Natural killer cell (primary cell): Measurements from ENCODE around the gene HIVEP3. TPM values are rescaled to one million over a fixed set of nuclear protein-coding genes. Genes with fewer than 3 reads are reported as not detected.

Experiments
- ATAC-seq, 3 donors: fragments of 150-1000 bp in 2 of 3; fragments of 200-7000 bp in 1 of 3; cut with Tn5 transposase; 1 replicate in 1 of 3; 2 replicates in 2 of 3; pipeline ENCODE4 v1.10.0; 2021; ENCODE audit warnings: mild to moderate bottlenecking in 2 of 3, moderate library complexity in 2 of 3
- DNase-seq, 2 donors: peaks; one replicate each; pipeline versions ENCODE4 v3.0.0 to v3.0.0-alpha.2; 2013 to 2021; ENCODE audit warnings: mixed read lengths in 1 of 2
- H3K27ac ChIP-seq: one replicate; pipeline ENCODE4 v1.5.1; 2013; ENCODE audit warnings: mild to moderate bottlenecking, low read length
- H3K27me3 ChIP-seq: one replicate; pipeline ENCODE4 v1.6.1; 2013; ENCODE audit warnings: low read length; ENCODE audit not compliant: control insufficient read depth, insufficient read depth
- H3K36me3 ChIP-seq: one replicate; pipeline ENCODE4 v1.6.1; 2013; ENCODE audit warnings: low read length; ENCODE audit not compliant: control insufficient read depth, insufficient read depth
- H3K4me1 ChIP-seq: one replicate; pipeline ENCODE4 v1.6.1; 2013; ENCODE audit warnings: low read length; ENCODE audit not compliant: control insufficient read depth, insufficient read depth
- H3K4me3 ChIP-seq: one replicate; pipeline ENCODE4 v1.5.1; 2013; ENCODE audit warnings: low read length
- H3K9me3 ChIP-seq: one replicate; pipeline ENCODE4 v1.6.1; 2013; ENCODE audit warnings: low read length; ENCODE audit not compliant: control insufficient read depth, insufficient read depth
- H3K27ac Mint-ChIP-seq, 2 donors: one replicate each; pipeline ENCODE4 v1.8.0; 2022; ENCODE audit warnings: mild to moderate bottlenecking in 2 of 2, mixed read lengths in 2 of 2, moderate library complexity in 1 of 2
- H3K27me3 Mint-ChIP-seq, 2 donors: one replicate each; pipeline ENCODE4 v1.8.0; 2022; ENCODE audit warnings: low read depth in 2 of 2, mixed read lengths in 2 of 2
- H3K36me3 Mint-ChIP-seq: one replicate; pipeline ENCODE4 v1.8.0; 2022; ENCODE audit warnings: mixed read lengths
- H3K4me1 Mint-ChIP-seq, 2 donors: one replicate each; pipeline ENCODE4 v1.8.0; 2022; ENCODE audit warnings: mixed read lengths in 2 of 2
- H3K4me3 Mint-ChIP-seq: one replicate; pipeline ENCODE4 v1.8.0; 2022; ENCODE audit warnings: mild to moderate bottlenecking, moderate library complexity, mixed read lengths
- H3K9me3 Mint-ChIP-seq, 2 donors: one replicate each; pipeline ENCODE4 v1.8.0; 2022; ENCODE audit warnings: mixed read lengths in 2 of 2
- CTCF ChIP-seq: fragments of 200-600 bp; IDR thresholded peaks from one replicate; pipeline ENCODE4 v1.8.0; 2022; ENCODE audit warnings: antibody characterized with exemption
- WGBS: methylation state at CpG from one replicate; pipeline ENCODE4 v1.1.7; 2013; ENCODE audit warnings: missing lambda C conversion rate; ENCODE audit not compliant: insufficient coverage; 5-methylcytosine and 5-hydroxymethylcytosine counted together
- intact Hi-C: fragments of 100-400 bp; cut with micrococcal nuclease; formaldehyde crosslinking; loops from one replicate; pipeline ENCODE4 v1.14.2; 2022
- total RNA-seq, 4 donors: library from RNA; stranded (reverse); fragments of 120-200 nt in 1 of 4; gene quantifications; one replicate each; pipeline versions ENCODE4 v1.2.3 to v1.2.4, GENCODE V29; 2013 to 2022

HIVEP3 gene
- total RNA-seq, 3 donors from 2014 or later (not counting 1 experiment from before 2014, with no cell fraction given), result 26.2 to 35.2 (median 29.8) TPM

- Mint-ChIP-seq H3K27ac (peak overlapping the region; percentile 17 to 77), H3K4me3 (no peak overlapping the region), H3K27me3 (no peaks in the 10 kb centered on the region), H3K36me3 (no peaks in the 10 kb centered on the region), H3K4me1 (peaks cover 46 to 47% of the 10 kb centered on the region in 2 donors), H3K9me3 (no peaks in the 10 kb centered on the region)
- Histone ChIP-seq H3K36me3 (no peaks in the 10 kb centered on the region), H3K4me1 (peaks cover 32% of the 10 kb centered on the region), H3K9me3 (no peaks in the 10 kb centered on the region), H3K4me3 (no peak overlapping the region), H3K27ac (no peak overlapping the region), H3K27me3 (no peaks in the 10 kb centered on the region)
- no peak for TF ChIP-seq CTCF
- WGBS, result 74% methylated on average over 9 of the region's 9 CpGs
- intact Hi-C loops, result loop anchor here (2.0 to 5.0 kb wide), 4 partner anchors 103 to 358 kb away; partner anchors contain the start of gene HIVEP3
- DNase-seq (no peak), ATAC-seq (peak in 2 of 3 donors; percentile 23 to 70)
Measured at GRCh38 chr1:41813755-41814745, 104.7 kb downstream of the HIVEP3 start.

DNA sequence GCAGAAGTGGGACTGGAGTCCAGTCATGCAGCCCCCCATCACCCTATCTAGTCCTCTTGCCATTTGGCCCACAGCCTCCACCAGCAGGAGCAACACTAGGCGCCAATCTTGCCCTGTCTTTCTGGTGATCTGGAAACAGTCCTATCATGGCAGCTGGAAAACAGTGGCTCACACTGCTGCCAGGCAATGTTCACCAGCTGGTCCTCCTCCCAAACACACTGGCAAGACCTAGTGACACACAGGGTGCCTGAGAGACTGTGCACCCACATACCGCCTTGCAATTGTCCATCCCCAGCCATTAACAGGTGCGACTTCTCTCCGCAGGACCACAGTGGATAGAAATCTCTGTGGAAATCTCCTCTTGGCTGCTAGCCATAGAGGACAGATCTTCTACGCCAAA is 105.5 kb downstream of the HIVEP3 start:
- Mint-ChIP-seq H3K4me3 (no peak overlapping the region), H3K9me3 (no peaks in the 10 kb centered on the region), H3K36me3 (no peaks in the 10 kb centered on the region), H3K4me1 (peaks cover 45 to 47% of the 10 kb centered on the region in 2 donors), H3K27me3 (no peaks in the 10 kb centered on the region), H3K27ac (peak overlapping the region in 1 of 2 donors; percentile 77)
- Histone ChIP-seq H3K9me3 (no peaks in the 10 kb centered on the region), H3K27ac (no peak overlapping the region), H3K36me3 (no peaks in the 10 kb centered on the region), H3K27me3 (no peaks in the 10 kb centered on the region), H3K4me3 (no peak overlapping the region), H3K4me1 (peaks cover 34% of the 10 kb centered on the region)
- DNase-seq, result no peak
- no peak for ATAC-seq
- intact Hi-C loops, result loop anchor here (2.0 to 5.0 kb wide), 4 partner anchors 104 to 359 kb away; partner anchors contain the start of gene HIVEP3
- TF ChIP-seq CTCF, result no peak
- 91% methylated on average over 5 of the region's 5 CpGs for WGBS

DNA sequence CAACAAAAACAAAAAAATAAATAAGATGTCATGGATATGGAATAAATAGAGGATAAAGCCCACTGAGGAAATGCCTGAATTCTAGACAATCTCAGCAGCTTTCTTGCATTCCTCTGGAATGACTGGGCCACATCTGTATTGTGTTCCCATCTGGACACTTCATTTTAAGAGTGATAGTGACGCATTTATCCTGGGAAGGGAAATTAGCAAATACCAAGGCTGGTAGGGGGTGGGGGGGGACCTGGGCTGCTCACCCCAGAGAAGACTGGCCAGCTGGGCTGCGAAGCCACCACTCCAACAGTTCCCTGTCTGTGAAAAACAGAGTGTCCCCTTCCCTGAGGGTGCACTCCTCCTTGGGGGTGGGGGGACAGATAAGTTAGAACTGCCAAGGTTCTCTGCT is 106.3 kb downstream of the HIVEP3 start:
- peak overlapping the region in 1 of 2 donors; percentile 68 for H3K27ac Mint-ChIP-seq
- Histone ChIP-seq H3K4me1 (peaks cover 42% of the 10 kb centered on the region), H3K36me3 (no peaks in the 10 kb centered on the region), H3K4me3 (no peak overlapping the region), H3K27me3 (no peaks in the 10 kb centered on the region), H3K9me3 (no peaks in the 10 kb centered on the region), H3K27ac (no peak overlapping the region)
- ATAC-seq (no peak), DNase-seq (no peak)
- TF ChIP-seq CTCF, result no peak
- no peak overlapping the region for H3K4me3 Mint-ChIP-seq
- 96% methylated on average over 2 of the region's 2 CpGs for WGBS
- H3K9me3 Mint-ChIP-seq, result no peaks in the 10 kb centered on the region
- intact Hi-C loops, result loop anchor here (2.0 to 5.0 kb wide), 4 partner anchors 105 to 360 kb away; partner anchors contain the start of gene HIVEP3
- no peaks in the 10 kb centered on the region for H3K27me3 Mint-ChIP-seq
- peaks cover 52 to 54% of the 10 kb centered on the region in 2 donors for H3K4me1 Mint-ChIP-seq
- H3K36me3 Mint-ChIP-seq, result no peaks in the 10 kb centered on the region
